HG03439 (cell line): ENCODE measurements around the gene IL17B.

Experiments
- ATAC-seq: cut with Tn5 transposase; IDR thresholded peaks from one replicate; pipeline ENCODE4 v1.9.1; 2021; ENCODE audit warnings: mild to moderate bottlenecking, moderate library complexity; ENCODE audit not compliant: unreplicated experiment

IL17B gene

DNA sequence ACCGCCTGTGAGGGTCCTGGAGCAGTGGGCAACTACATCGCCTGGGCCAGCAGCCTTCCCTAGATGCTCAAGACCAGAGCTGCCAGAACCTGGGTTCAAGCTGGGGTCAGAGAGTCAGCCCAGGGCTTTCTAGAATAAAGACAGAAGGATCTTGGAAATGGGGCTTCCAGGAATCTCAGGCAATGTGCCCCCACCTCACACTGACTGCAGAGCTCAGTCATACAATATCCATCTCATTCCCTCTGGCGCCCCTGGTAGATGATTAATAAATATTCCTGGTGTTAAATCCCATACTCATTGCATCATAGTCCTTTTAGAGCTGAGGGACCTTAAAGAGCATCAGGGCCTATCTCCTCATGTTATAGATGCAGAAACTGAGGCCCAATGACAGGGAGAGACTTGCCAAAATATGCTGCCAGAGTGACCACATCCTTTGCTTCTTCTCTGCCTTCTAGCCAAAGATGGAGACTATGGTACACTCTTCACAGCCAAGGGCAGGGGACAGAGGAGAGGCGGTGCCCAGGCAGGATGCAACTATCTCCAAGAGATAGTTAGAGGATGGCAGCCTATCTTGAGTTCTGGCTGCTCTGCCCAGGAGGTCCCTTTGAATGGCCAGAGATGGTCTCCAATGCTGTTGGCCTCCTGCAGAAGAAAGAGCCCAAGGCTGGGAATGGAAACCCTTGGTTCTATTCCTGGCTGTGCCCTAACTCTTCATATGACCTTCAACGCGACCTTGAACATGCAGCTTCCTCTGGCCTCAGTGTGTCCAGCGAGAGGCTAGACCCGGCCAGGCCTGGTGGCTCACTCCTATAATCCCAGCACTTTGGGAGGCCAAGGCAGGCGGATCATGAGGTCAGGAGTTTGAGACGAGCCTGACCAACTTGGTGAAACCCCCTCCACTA, 36.2 kb upstream of the IL17B start:
- no peak for ATAC-seq

DNA sequence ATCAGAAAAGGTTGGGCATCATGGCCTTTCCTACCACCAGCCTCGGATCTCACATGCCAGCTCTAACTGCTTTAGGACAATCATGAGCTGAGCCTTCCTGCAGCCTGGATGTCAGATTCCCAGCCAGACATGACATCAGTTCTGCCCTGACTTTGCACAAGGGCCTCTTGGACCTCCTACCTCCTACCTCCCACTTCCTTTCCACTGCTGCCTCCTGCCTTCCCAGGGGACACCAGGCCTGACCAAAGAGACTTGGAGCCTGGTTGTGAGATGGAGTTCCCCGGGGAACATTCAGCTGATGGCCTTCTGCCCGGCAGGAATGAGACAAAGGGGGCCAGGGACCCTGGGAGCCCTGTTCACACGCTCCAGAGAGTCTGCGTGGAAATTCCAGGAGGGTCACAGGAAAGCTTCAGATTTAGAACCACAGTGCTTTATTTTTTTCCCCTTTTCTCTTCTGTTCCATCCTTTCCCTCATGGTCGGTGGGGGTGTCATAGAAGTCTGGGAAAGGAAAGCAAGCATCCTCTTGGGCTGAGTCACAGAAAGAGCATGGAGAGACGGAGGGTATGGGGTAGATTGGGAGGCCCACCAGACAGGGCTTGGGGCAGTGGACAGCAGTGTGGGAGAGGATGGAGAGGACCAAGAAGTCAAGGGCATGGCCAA, 35.4 kb upstream of the IL17B start:
- ATAC-seq, result no peak

- ATAC-seq, result no peak
Observed at GRCh38 chr5:149413477-149414210, 34.6 kb upstream of the IL17B start.

- no peak for ATAC-seq
Observed at GRCh38 chr5:149412783-149413476, 33.8 kb upstream of the IL17B start.

- ATAC-seq, result no peak
Observed at GRCh38 chr5:149411738-149412519, 32.8 kb upstream of the IL17B start.

DNA sequence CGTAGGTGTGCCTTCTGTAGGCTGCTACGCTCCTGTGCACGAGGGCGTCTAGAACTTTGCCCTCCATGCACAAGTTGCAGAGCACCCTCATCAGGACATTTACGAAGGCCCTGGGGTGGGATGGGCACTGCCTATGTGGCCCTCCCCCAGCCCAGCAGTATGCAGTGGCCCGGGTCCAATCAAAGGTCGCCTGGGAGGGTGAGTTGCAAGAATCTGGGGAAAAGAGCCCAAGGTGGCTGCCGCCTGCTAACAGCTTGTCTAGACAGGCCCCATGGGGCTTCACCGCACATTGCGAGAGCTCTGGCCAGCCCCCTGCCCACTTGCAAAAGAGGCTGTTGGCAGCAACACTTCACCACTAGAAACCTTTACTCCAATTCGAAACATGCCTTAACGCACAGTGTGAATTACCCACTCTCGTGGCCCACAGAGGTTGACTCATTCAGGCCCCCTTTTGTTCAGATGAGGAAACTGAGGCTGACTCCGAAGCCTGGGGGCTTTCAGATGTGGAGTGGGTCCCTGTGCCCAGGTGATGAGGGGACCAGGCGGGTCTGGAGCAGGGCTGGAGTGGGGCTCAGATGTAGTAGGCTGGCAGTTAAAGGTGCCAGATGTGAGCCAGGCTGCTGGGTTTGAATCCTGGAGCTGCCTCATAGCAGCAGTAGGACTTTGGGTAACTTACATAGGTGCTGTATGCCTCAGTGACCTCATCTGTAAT, 31.8 kb upstream of the IL17B start:
- ATAC-seq, result no peak

DNA sequence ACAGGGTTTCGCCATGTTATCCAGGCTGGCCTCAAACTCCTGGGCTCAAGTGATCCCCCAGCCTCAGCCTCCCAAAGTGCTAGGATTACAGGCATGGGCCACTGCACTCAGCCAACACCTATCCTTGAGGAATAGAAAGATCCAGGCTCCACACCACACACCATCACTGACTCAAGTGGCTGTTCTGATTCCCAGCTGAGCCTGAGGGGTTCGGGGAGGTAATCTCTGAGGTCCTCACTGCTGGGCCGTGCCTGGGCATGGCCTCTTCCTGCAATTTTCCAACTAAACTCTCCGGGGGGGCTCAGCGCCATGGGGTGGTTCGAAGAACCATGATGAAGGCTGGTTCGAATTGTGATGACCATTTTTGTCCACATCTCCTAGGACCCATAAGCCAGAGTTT, 31.0 kb upstream of the IL17B start:
- no peak for ATAC-seq

GRCh38 chr5:149409268-149409948, 30.3 kb upstream of the IL17B start:
- ATAC-seq, result no peak

GRCh38 chr5:149408252-149409099, 29.4 kb upstream of the IL17B start:
- no peak for ATAC-seq

DNA sequence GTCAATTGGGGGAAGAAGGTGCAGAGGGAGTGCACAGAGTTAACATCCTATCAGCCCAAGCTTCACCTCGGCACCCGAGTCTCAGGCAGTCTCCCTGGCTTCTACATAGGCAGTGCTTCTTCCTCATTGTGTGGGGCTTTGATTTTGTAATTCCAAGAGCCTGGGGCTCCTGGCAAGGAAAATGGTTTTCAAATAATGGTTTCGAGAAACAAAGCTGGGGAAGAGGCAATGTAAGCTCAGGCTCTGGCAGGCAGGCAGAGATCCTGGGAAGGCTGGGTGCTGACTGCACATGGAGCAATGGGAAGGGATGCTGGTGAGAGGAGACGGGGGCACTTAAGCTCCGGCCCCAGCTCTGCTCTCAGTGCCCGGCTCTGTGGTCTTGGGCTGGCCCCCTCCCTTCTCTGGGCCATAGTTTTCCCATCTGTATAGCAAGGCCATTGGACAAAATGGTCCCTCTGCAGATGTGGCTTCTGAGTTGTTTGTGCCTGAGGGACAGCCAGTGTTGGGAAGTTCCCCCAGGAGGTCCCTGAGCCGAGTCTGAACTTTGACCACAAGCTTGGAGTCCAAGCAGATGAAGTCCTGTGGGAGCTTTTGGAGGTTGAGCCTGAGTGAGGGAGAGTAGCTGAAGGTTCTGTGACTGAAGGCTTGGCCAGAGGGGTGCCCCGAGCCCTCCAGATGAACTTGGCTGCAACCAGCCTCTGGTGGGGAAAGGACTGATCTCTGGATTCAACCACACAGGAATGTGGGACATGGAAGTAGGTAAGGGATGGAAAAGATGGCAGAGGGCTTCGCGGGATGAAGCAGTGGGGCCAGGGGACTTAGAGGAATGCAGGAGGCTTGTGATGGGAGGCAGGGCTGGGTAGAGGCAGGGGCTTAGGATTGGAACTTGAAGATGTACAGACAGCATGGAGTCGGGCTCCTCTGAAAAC, 28.5 kb upstream of the IL17B start:
- no peak for ATAC-seq

GRCh38 chr5:149406979-149407306, 27.9 kb upstream of the IL17B start:
- no peak for ATAC-seq

DNA sequence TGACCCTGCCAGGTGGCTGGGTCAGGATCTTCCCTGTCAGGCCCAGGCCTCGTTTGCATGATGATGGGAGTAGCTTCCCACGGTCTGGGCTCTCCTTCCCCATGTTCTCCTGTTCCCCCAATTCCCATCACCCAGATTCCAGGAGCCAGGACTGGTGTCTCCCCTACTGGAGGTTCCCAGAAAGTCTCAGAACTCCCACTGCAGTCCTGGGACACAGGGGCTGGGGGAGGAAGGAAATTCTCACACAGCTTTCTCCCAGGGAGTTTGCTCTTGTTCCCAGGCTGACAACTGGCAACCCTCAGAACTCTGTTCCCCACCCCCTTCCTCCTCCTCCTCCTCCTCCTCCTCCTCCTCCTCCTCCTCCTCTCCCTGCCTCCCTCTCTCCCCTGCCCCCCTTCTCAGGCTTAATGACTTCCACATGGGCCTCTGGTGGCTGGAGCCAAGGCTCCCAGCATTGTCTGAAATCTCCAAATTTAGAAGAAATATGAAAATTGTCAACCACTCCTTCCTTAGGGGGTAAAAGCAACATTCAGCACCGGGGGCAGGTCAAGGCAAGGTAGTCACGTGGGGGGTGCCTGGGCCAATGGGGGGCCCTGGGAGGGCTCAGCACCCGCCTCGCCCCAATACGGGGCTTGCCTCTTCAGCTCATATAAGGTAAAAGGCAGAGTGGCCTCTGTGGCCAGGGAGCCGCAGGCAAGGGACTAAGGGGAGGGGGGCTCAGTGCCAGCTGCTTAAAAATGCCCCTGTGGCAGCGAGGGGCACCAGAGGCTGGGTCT, 27.3 kb upstream of the IL17B start:
- ATAC-seq, result no peak

DNA sequence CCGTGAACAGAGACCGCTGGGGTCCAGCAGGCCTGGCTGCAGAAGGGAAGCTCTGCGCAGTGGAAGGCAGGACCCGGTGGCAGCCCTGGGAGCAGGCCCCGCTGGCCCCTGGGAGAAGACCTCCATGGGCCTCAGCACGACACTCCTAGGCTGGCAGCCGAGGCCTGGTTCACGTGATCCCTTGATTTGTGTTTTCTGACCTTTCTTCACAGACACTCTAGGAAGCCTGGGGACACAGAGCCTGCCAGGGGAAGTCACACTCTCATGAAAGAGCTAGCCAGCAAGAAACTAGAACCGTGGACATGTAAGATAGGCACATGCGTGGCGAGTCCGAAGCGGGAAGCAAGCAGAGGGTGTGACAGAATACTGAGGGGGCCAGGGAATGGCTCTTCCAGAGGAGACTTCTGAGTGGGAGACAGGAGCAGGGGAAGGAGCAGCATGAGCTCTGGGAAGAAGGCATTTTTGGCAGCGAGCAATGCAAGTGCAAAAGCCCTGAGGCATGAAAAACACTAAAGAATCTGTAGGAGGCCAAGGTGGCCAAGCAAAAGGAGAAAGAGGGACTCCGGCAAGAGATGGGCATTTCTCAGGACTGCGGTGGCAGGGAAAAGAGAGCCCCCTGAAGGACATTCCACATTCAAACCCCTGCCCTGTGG, 26.6 kb upstream of the IL17B start:
- ATAC-seq, result no peak

- ATAC-seq, result no peak
Observed at GRCh38 chr5:149404746-149405549, 25.9 kb upstream of the IL17B start.
